ENCODE results near the gene PPP1R15B. TPM values are rescaled to one million over a fixed set of nuclear protein-coding genes. Genes with fewer than 3 reads are reported as not detected.

PPP1R15B gene
- total RNA-seq, 4 donors from 2014 or later, result 29.5 to 42.3 (median 34.0) TPM

- Histone ChIP-seq H3K27ac (no peak overlapping the region), H3K4me1 (peaks cover 0 to 23% (median 0%) of the 10 kb centered on the region in 3 donors), H3K36me3 (no peaks in the 10 kb centered on the region), H3K27me3 (no peaks in the 10 kb centered on the region), H3K9me3 (no peaks in the 10 kb centered on the region), H3K4me3 (no peak overlapping the region)
- intact Hi-C loops (cut with DNase I), result loop anchor here (5.0 kb wide), 1 partner anchor 157 kb away; the partner anchor contains the start of gene GOLT1A
- WGBS, 2 donors, result 40 to 42% methylated on average over 8 to 10 of the region's 13 CpGs
- TF ChIP-seq CTCF (IDR thresholded peaks at IDR 0.05) (no peak), POLR2A (IDR thresholded peaks at IDR 0.05) (no peak)
- no peak for DNase-seq
Observed at GRCh38 chr1:204368996-204369726, 42.5 kb downstream of the PPP1R15B start.

GRCh38 chr1:204367956-204368355 lies 43.7 kb downstream of the PPP1R15B start:
- no peaks in the 10 kb centered on the region for H3K9me3 ChIP-seq
- intact Hi-C loops (cut with DNase I), result loop anchor here (5.0 kb wide), 1 partner anchor 156 kb away; the partner anchor contains the start of gene GOLT1A
- no peaks in the 10 kb centered on the region for H3K36me3 ChIP-seq
- H3K27me3 ChIP-seq, result no peaks in the 10 kb centered on the region
- DNase-seq, result no peak
- H3K4me1 ChIP-seq, result peaks cover 5 to 35% (median 10%) of the 10 kb centered on the region in 3 donors
- H3K27ac ChIP-seq, result no peak overlapping the region
- no peak overlapping the region for H3K4me3 ChIP-seq
- WGBS, 2 donors, result 67 to 76% methylated on average over 10 of the region's 10 CpGs
- TF ChIP-seq CTCF (IDR thresholded peaks at IDR 0.05) (no peak), POLR2A (IDR thresholded peaks at IDR 0.05) (no peak)

GRCh38 chr1:204367193-204367858 lies 44.3 kb downstream of the PPP1R15B start:
- H3K9me3 ChIP-seq, result no peaks in the 10 kb centered on the region
- no peaks in the 10 kb centered on the region for H3K36me3 ChIP-seq
- WGBS, 2 donors, result 78 to 88% methylated on average over 11 to 14 of the region's 16 CpGs
- H3K27me3 ChIP-seq, result no peaks in the 10 kb centered on the region
- H3K27ac ChIP-seq, result no peak overlapping the region
- no peak overlapping the region for H3K4me3 ChIP-seq
- no peak for TF ChIP-seq CTCF (IDR thresholded peaks at IDR 0.05)
- intact Hi-C loops (cut with DNase I), result loop anchor here (5.0 kb wide), 1 partner anchor 155 kb away; the partner anchor contains the start of gene GOLT1A
- no peak for DNase-seq
- peaks cover 6 to 38% (median 12%) of the 10 kb centered on the region in 3 donors for H3K4me1 ChIP-seq

- H3K9me3 ChIP-seq, result no peaks in the 10 kb centered on the region
- H3K4me3 ChIP-seq, result no peak overlapping the region
- H3K27ac ChIP-seq, result no peak overlapping the region
- H3K27me3 ChIP-seq, result no peaks in the 10 kb centered on the region
- peaks cover 6 to 38% (median 12%) of the 10 kb centered on the region in 3 donors for H3K4me1 ChIP-seq
- H3K36me3 ChIP-seq, result no peaks in the 10 kb centered on the region
- WGBS, 2 donors, result 80 to 88% methylated on average over 6 to 7 of the region's 7 CpGs
- DNase-seq, result no peak
- no peak for TF ChIP-seq POLR2A (IDR thresholded peaks at IDR 0.05)
- TF ChIP-seq CTCF (IDR thresholded peaks at IDR 0.05), result peak in 4 of 6 experiments; percentile 9 to 57 (median 26)
- intact Hi-C loops (cut with DNase I), result loop anchor here (5.0 kb wide), 1 partner anchor 154 kb away; the partner anchor contains the start of gene GOLT1A
Observed at GRCh38 chr1:204366759-204367158, 44.9 kb downstream of the PPP1R15B start.

All from esophagus squamous epithelium (tissue), 5 donors.